Measurements from ENCODE around the gene OR10V1.

- TF ChIP-seq ZNF592 (IDR thresholded peaks at IDR 0.05): no peak
- no peak for TF ChIP-seq POLR2A (conservative IDR thresholded peaks at IDR 0.05)
- TF ChIP-seq ZNF449 (CRISPR knock-in tag; IDR thresholded peaks at IDR 0.05): no peak
- TF ChIP-seq CTCF (IDR thresholded peaks at IDR 0.05 in 2 of 3, conservative IDR thresholded peaks at IDR 0.05 in 1 of 3; ENCODE audit: insufficient read depth in 2 of 3, low read depth in 1 of 3, low read length in 3 of 3): no peak
- TF ChIP-seq NR3C1 (CRISPR knock-in tag; IDR thresholded peaks at IDR 0.05): no peak
- no peak for TF ChIP-seq BCLAF1 (IDR thresholded peaks at IDR 0.05; ENCODE audit: borderline replicate concordance in 1 of 2, control insufficient read depth in 1 of 2, low read depth in 2 of 2, low read length in 1 of 2)
- TF ChIP-seq ZSCAN29 (IDR thresholded peaks at IDR 0.05): no peak
Observed at GRCh38 chr11:59698506-59698905, 15.1 kb downstream of the OR10V1 start.
